Activated naive CD4-positive, alpha-beta T cell treated with anti-CD3 and anti-CD28 coated beads for 36 hours (primary cell): ENCODE data around the gene CDC42BPG. TPM values are rescaled to one million over a fixed set of nuclear protein-coding genes. Genes with fewer than 3 reads are reported as not detected.
A peak's percentile ranks its signal among the peaks of the same experiment; 100 is the strongest.
"Not testable (repeated sequence)": the region's sequence is repeated elsewhere in the genome, so short reads cannot be mapped to it uniquely, and the experiment has no call there.

Experiments used
- CTCF ChIA-PET: fragments of 350-600 bp; sonication (Branson Sonifier 250); formaldehyde crosslinking; loops from one replicate; lab custom pipeline; 2021; ENCODE audit warnings: antibody characterized with exemption; lab: Charles Lee
- DNase-seq: peaks from one replicate; pipeline ENCODE4 v3.0.0-alpha.2; 2020
- H3K27ac Mint-ChIP-seq: one replicate; pipeline ENCODE4 v1.8.0; 2021; ENCODE audit warnings: mild to moderate bottlenecking, mixed read lengths
- H3K27me3 Mint-ChIP-seq: one replicate; pipeline ENCODE4 v1.8.0; 2021; ENCODE audit warnings: low read depth, mixed read lengths
- H3K36me3 Mint-ChIP-seq: one replicate; pipeline ENCODE4 v1.8.0; 2021; ENCODE audit warnings: low read depth, mixed read lengths
- H3K4me1 Mint-ChIP-seq: one replicate; pipeline ENCODE4 v1.8.0; 2021; ENCODE audit warnings: low read depth, mixed read lengths
- H3K4me3 Mint-ChIP-seq: one replicate; pipeline ENCODE4 v1.8.0; 2021; ENCODE audit warnings: mild to moderate bottlenecking, moderate library complexity, mixed read lengths
- H3K9me3 Mint-ChIP-seq: one replicate; pipeline ENCODE4 v1.8.0; 2021; ENCODE audit warnings: mixed read lengths
- intact Hi-C: fragments of 100-400 bp; cut with micrococcal nuclease; formaldehyde crosslinking; loops from one replicate; pipeline ENCODE4 v1.15.1; 2023
- total RNA-seq, 2 experiments: library from RNA; stranded (reverse); gene quantifications; one replicate each; pipeline ENCODE4 v1.2.3, GENCODE V29; 2021

CDC42BPG gene
- total RNA-seq, 2 experiments from 2014 or later: 0.32 to 0.41 TPM

GRCh38 chr11:64817476-64817875, 27.0 kb downstream of the CDC42BPG start:
- intact Hi-C loops: no loop called here
- H3K36me3 Mint-ChIP-seq: no peaks in the 10 kb centered on the region
- H3K27me3 Mint-ChIP-seq: no peaks in the 10 kb centered on the region
- H3K4me1 Mint-ChIP-seq: no peaks in the 10 kb centered on the region
- no peak overlapping the region for H3K4me3 Mint-ChIP-seq
- H3K9me3 Mint-ChIP-seq: no peaks in the 10 kb centered on the region
- CTCF ChIA-PET: interaction anchor here (1.5 kb wide), 1 partner anchor 14 kb away, joined by 3 read pairs; no protein-coding TSS in a partner anchor
- no peak overlapping the region for H3K27ac Mint-ChIP-seq
- no peak for DNase-seq

GRCh38 chr11:64815433-64815832, 29.0 kb downstream of the CDC42BPG start:
- intact Hi-C loops, DNase-seq, H3K27ac Mint-ChIP-seq, H3K36me3 Mint-ChIP-seq, H3K27me3 Mint-ChIP-seq, H3K4me3 Mint-ChIP-seq, H3K4me1 Mint-ChIP-seq, H3K9me3 Mint-ChIP-seq: not testable (repeated sequence)
- CTCF ChIA-PET: interaction anchor here (0.8 kb wide), 1 partner anchor 514 kb away, joined by 3 read pairs; no protein-coding TSS in a partner anchor

- Mint-ChIP-seq H3K27me3 (no peaks in the 10 kb centered on the region), H3K4me3 (no peak overlapping the region), H3K9me3 (no peaks in the 10 kb centered on the region), H3K4me1 (peaks cover 6% of the 10 kb centered on the region), H3K36me3 (no peaks in the 10 kb centered on the region), H3K27ac (no peak overlapping the region)
- DNase-seq: no peak
- intact Hi-C loops: no loop called here
- CTCF ChIA-PET: no interaction called here
Measured at GRCh38 chr11:64814712-64815187, 29.7 kb downstream of the CDC42BPG start.

- Mint-ChIP-seq H3K9me3 (no peaks in the 10 kb centered on the region), H3K4me1 (peaks cover 13% of the 10 kb centered on the region), H3K4me3 (no peak overlapping the region), H3K27me3 (no peaks in the 10 kb centered on the region), H3K36me3 (no peaks in the 10 kb centered on the region), H3K27ac (no peak overlapping the region)
- DNase-seq: no peak
- intact Hi-C loops: no loop called here
- CTCF ChIA-PET: interaction anchor here (0.7 kb wide), 1 partner anchor 74 kb away, joined by 3 read pairs; no protein-coding TSS in a partner anchor
Measured at GRCh38 chr11:64813826-64814225, 30.6 kb downstream of the CDC42BPG start.

- DNase-seq: peak; percentile 58
- Mint-ChIP-seq H3K4me1 (peaks cover 20% of the 10 kb centered on the region), H3K36me3 (peaks cover 1% of the 10 kb centered on the region), H3K4me3 (peak overlapping the region; percentile 97), H3K27me3 (no peaks in the 10 kb centered on the region), H3K9me3 (no peaks in the 10 kb centered on the region), H3K27ac (peak overlapping the region; percentile 84)
- CTCF ChIA-PET: interaction anchor here (1.0 to 1.7 kb wide), 2 partner anchors 36 to 122 kb away, joined by 4 to 6 read pairs; no protein-coding TSS in a partner anchor
- intact Hi-C loops: loop anchor here (2.0 kb wide), 2 partner anchors 32 to 68 kb away; partner anchors contain the start of gene SF1
Measured at GRCh38 chr11:64810891-64811272, 33.6 kb downstream of the CDC42BPG start.

- H3K27me3 Mint-ChIP-seq: no peaks in the 10 kb centered on the region
- peaks cover 20% of the 10 kb centered on the region for H3K4me1 Mint-ChIP-seq
- peak within 1 kb of the TSS; percentile 84 for H3K27ac Mint-ChIP-seq
- no peaks in the 10 kb centered on the region for H3K9me3 Mint-ChIP-seq
- CTCF ChIA-PET: interaction anchor here (0.6 to 1.7 kb wide), 3 partner anchors 36 to 895 kb away, joined by 3 to 6 read pairs (median 4); no protein-coding TSS in a partner anchor
- H3K36me3 Mint-ChIP-seq: peaks cover 2% of the 10 kb centered on the region
- intact Hi-C loops: loop anchor here (2.0 kb wide), 2 partner anchors 32 to 68 kb away; partner anchors contain the start of gene SF1
- DNase-seq: peak; percentile 93
- peak within 1 kb of the TSS; percentile 97 for H3K4me3 Mint-ChIP-seq
Measured at GRCh38 chr11:64810271-64810890, 34.1 kb downstream of the CDC42BPG start, which contains the start of gene MEN1. TSS of gene MEN1 (minus strand) at chr11:64810551. CDS start at chr11:64810109, 442 bp downstream.

- peaks cover 2% of the 10 kb centered on the region for H3K36me3 Mint-ChIP-seq
- intact Hi-C loops: loop anchor here (2.0 kb wide), 2 partner anchors 31 to 67 kb away; partner anchors contain the start of gene SF1
- DNase-seq: no peak
- H3K27ac Mint-ChIP-seq: peak overlapping the region; percentile 84
- CTCF ChIA-PET: interaction anchor here (0.6 to 1.7 kb wide), 4 partner anchors 66 to 895 kb away, joined by 3 to 6 read pairs (median 4); partner anchors contain the start of gene RASGRP2
- H3K27me3 Mint-ChIP-seq: no peaks in the 10 kb centered on the region
- no peaks in the 10 kb centered on the region for H3K9me3 Mint-ChIP-seq
- peaks cover 20% of the 10 kb centered on the region for H3K4me1 Mint-ChIP-seq
- peak overlapping the region; percentile 97 for H3K4me3 Mint-ChIP-seq
Measured at GRCh38 chr11:64809781-64810241, 34.6 kb downstream of the CDC42BPG start.

- Mint-ChIP-seq H3K4me3 (no peak overlapping the region), H3K4me1 (peaks cover 36% of the 10 kb centered on the region), H3K27ac (no peak overlapping the region), H3K27me3 (no peaks in the 10 kb centered on the region), H3K9me3 (no peaks in the 10 kb centered on the region), H3K36me3 (peaks cover 2% of the 10 kb centered on the region)
- intact Hi-C loops: no loop called here
- DNase-seq: no peak
- CTCF ChIA-PET: no interaction called here
Measured at GRCh38 chr11:64805481-64805880, 39.0 kb downstream of the CDC42BPG start.

GRCh38 chr11:64804346-64805210, 39.9 kb downstream of the CDC42BPG start:
- intact Hi-C loops: loop anchor here (5.0 kb wide), 1 partner anchor 1053 kb away; the partner anchor contains the start of gene CFL1
- peaks cover 2% of the 10 kb centered on the region for H3K36me3 Mint-ChIP-seq

GRCh38 chr11:64803846-64804345, 40.6 kb downstream of the CDC42BPG start:
- H3K4me3 Mint-ChIP-seq: peak overlapping the region; percentile 78
- peak overlapping the region; percentile 89 for H3K27ac Mint-ChIP-seq
- CTCF ChIA-PET: interaction anchor here (0.9 kb wide), 1 partner anchor 13 kb away, joined by 3 read pairs; no protein-coding TSS in a partner anchor
- H3K27me3 Mint-ChIP-seq: no peaks in the 10 kb centered on the region
- H3K4me1 Mint-ChIP-seq: peaks cover 30% of the 10 kb centered on the region
- peaks cover 2% of the 10 kb centered on the region for H3K36me3 Mint-ChIP-seq
- no peak for DNase-seq
- intact Hi-C loops: loop anchor here (2.0 to 5.0 kb wide), 3 partner anchors 25 to 1053 kb away; partner anchors contain the start of genes CFL1, FAU, MRPL49 and SF1
- no peaks in the 10 kb centered on the region for H3K9me3 Mint-ChIP-seq

More at GRCh38 chr11:64804346-64805210, 39.9 kb downstream of the CDC42BPG start:
- no peak overlapping the region for H3K27ac Mint-ChIP-seq
- no peaks in the 10 kb centered on the region for H3K27me3 Mint-ChIP-seq
- no peaks in the 10 kb centered on the region for H3K9me3 Mint-ChIP-seq
- peak overlapping the region; percentile 78 for H3K4me3 Mint-ChIP-seq
- DNase-seq: no peak
- peaks cover 33% of the 10 kb centered on the region for H3K4me1 Mint-ChIP-seq
- CTCF ChIA-PET: interaction anchor here (0.9 kb wide), 1 partner anchor 12 kb away, joined by 3 read pairs; no protein-coding TSS in a partner anchor

GRCh38 chr11:64803158-64803845, 41.2 kb downstream of the CDC42BPG start, which contains the start of gene MAP4K2:
TSS of gene MAP4K2 (minus strand) at chr11:64803214. CDS start at chr11:64803149, 65 bp downstream.
- CTCF ChIA-PET: interaction anchor here (0.9 kb wide), 1 partner anchor 13 kb away, joined by 3 read pairs; no protein-coding TSS in a partner anchor
- Mint-ChIP-seq H3K4me3 (peak within 1 kb of the TSS; percentile 81), H3K36me3 (peaks cover 5% of the 10 kb centered on the region)

More at GRCh38 chr11:64803158-64803845, 41.2 kb downstream of the CDC42BPG start, which contains the start of gene MAP4K2:
- Mint-ChIP-seq H3K27me3 (no peaks in the 10 kb centered on the region), H3K27ac (peak within 1 kb of the TSS; percentile 89), H3K9me3 (no peaks in the 10 kb centered on the region), H3K4me1 (peaks cover 30% of the 10 kb centered on the region)
- intact Hi-C loops: loop anchor here (2.0 to 5.0 kb wide), 3 partner anchors 25 to 1054 kb away; partner anchors contain the start of genes CFL1, FAU, MRPL49 and SF1
- DNase-seq: peak; percentile 88
